WTC11 (cell line): ENCODE data around the gene SLC22A31. TPM values are rescaled to one million over a fixed set of nuclear protein-coding genes. Genes with fewer than 3 reads are reported as not detected.

ENCODE experiments used
- ATAC-seq: fragments of 200-7000 bp; cut with Tn5 transposase; 2 replicates; pipeline ENCODE4 v1.10.0; 2021; ENCODE audit warnings: mild to moderate bottlenecking, moderate library complexity
- CTCF ChIA-PET: fragments of 300-600 bp; sonication (Branson Sonifier 250); formaldehyde crosslinking; loops from one replicate; lab custom pipeline; 2021; ENCODE audit warnings: antibody characterized with exemption; lab: Charles Lee
- POLR2A ChIA-PET: fragments of 350-600 bp; sonication (Branson Sonifier 250); formaldehyde crosslinking; loops from one replicate; lab custom pipeline; 2021; ENCODE audit warnings: antibody characterized with exemption; lab: Charles Lee
- DNase-seq: peaks from one replicate; pipeline ENCODE4 v3.0.0; 2021; ENCODE audit warnings: low spot score
- H3K27ac Mint-ChIP-seq: 2 replicates; pipeline ENCODE4 v1.8.0; 2021; ENCODE audit warnings: mixed read lengths
- H3K27me3 Mint-ChIP-seq: 2 replicates; pipeline ENCODE4 v1.8.0; 2021; ENCODE audit warnings: low read depth, mild to moderate bottlenecking, moderate library complexity, mixed read lengths
- H3K36me3 Mint-ChIP-seq: 2 replicates; pipeline ENCODE4 v1.8.0; 2021; ENCODE audit warnings: mixed read lengths
- H3K4me1 Mint-ChIP-seq: 2 replicates; pipeline ENCODE4 v1.8.0; 2022; ENCODE audit warnings: mixed read lengths
- H3K4me3 Mint-ChIP-seq: 2 replicates; pipeline ENCODE4 v1.8.0; 2021; ENCODE audit warnings: mild to moderate bottlenecking, moderate library complexity, mixed read lengths
- H3K9me3 Mint-ChIP-seq: 2 replicates; pipeline ENCODE4 v1.8.0; 2021; ENCODE audit warnings: mixed read lengths
- CBFB ChIP-seq: sonication (generic); formaldehyde crosslinking; IDR thresholded peaks from 2 replicates; pipeline ENCODE4 v1.8.1; 2022; ENCODE audit warnings: mild to moderate bottlenecking, low read depth, missing genetic modification reagents
- CREB1 ChIP-seq: sonication (generic); formaldehyde crosslinking; IDR thresholded peaks from 2 replicates; pipeline ENCODE4 v1.8.0; 2023; ENCODE audit warnings: mild to moderate bottlenecking, missing genetic modification reagents
- CREM ChIP-seq: sonication (generic); formaldehyde crosslinking; IDR thresholded peaks from 2 replicates; pipeline ENCODE4 v1.8.1; 2022; ENCODE audit warnings: mild to moderate bottlenecking, missing genetic modification reagents, moderate library complexity
- ELF4 ChIP-seq: sonication (generic); formaldehyde crosslinking; IDR thresholded peaks from 2 replicates; pipeline ENCODE4 v1.8.1; 2022; ENCODE audit warnings: low read depth, mild to moderate bottlenecking, moderate library complexity, missing genetic modification reagents
- EMX1 ChIP-seq: fragments of 250-450 bp; sonication (Bioruptor Pico); IDR thresholded peaks from 2 replicates; pipeline ENCODE4 v1.8.0; 2021; ENCODE audit warnings: mild to moderate bottlenecking
- ERG ChIP-seq: fragments of 250-450 bp; sonication (Bioruptor Pico); IDR thresholded peaks from 2 replicates; pipeline ENCODE4 v1.8.0; 2021; ENCODE audit warnings: mild to moderate bottlenecking
- ESRRA ChIP-seq: sonication (generic); formaldehyde crosslinking; IDR thresholded peaks from 2 replicates; pipeline ENCODE4 v1.8.1; 2022; ENCODE audit warnings: mild to moderate bottlenecking, missing genetic modification reagents, borderline replicate concordance
- ETV6 ChIP-seq: sonication (generic); formaldehyde crosslinking; IDR thresholded peaks from 2 replicates; pipeline ENCODE4 v1.8.1; 2022; ENCODE audit warnings: mild to moderate bottlenecking, missing genetic modification reagents
- FOXJ3 ChIP-seq: sonication (generic); formaldehyde crosslinking; IDR thresholded peaks from 2 replicates; pipeline ENCODE4 v1.9.0; 2021; ENCODE audit warnings: missing genetic modification reagents, mild to moderate bottlenecking, borderline replicate concordance
- FOXK1 ChIP-seq: sonication (generic); formaldehyde crosslinking; IDR thresholded peaks from 2 replicates; pipeline ENCODE4 v1.8.0; 2022; ENCODE audit warnings: mild to moderate bottlenecking, moderate library complexity, missing genetic modification reagents
- HMGA2 ChIP-seq: fragments of 250-450 bp; sonication (Bioruptor Pico); IDR thresholded peaks from 2 replicates; pipeline ENCODE4 v1.4.0; 2021; ENCODE audit warnings: mild to moderate bottlenecking, moderate library complexity
- HMGXB4 ChIP-seq: sonication (generic); formaldehyde crosslinking; IDR thresholded peaks from 2 replicates; pipeline ENCODE4 v1.8.1; 2023; ENCODE audit warnings: mild to moderate bottlenecking, moderate library complexity, missing genetic modification reagents
- MAX ChIP-seq: sonication (generic); formaldehyde crosslinking; IDR thresholded peaks from 2 replicates; pipeline ENCODE4 v1.8.0; 2022; ENCODE audit warnings: mild to moderate bottlenecking, missing genetic modification reagents
- MYBL2 ChIP-seq: sonication (generic); formaldehyde crosslinking; IDR thresholded peaks from 2 replicates; pipeline ENCODE4 v1.8.1; 2023; ENCODE audit warnings: mild to moderate bottlenecking, moderate library complexity, missing genetic modification reagents
- NFYB ChIP-seq: sonication (generic); formaldehyde crosslinking; conservative IDR thresholded peaks from 2 replicates; pipeline ENCODE4 v1.8.0; 2022; ENCODE audit warnings: low read depth, missing genetic modification reagents
- NR1H2 ChIP-seq: sonication (generic); formaldehyde crosslinking; IDR thresholded peaks from 2 replicates; pipeline ENCODE4 v1.9.0; 2021; ENCODE audit warnings: mild to moderate bottlenecking, moderate library complexity, missing genetic modification reagents
- PRDM15 ChIP-seq: sonication (generic); formaldehyde crosslinking; IDR thresholded peaks from 2 replicates; pipeline ENCODE4 v1.8.0; 2022; ENCODE audit warnings: missing genetic modification reagents
- RELA ChIP-seq: sonication (generic); formaldehyde crosslinking; IDR thresholded peaks from 2 replicates; pipeline ENCODE4 v1.8.1; 2022; ENCODE audit warnings: missing genetic modification reagents, mild to moderate bottlenecking, borderline replicate concordance
- SP1 ChIP-seq: sonication (generic); formaldehyde crosslinking; conservative IDR thresholded peaks from 2 replicates; pipeline ENCODE4 v1.8.1; 2022; ENCODE audit warnings: missing genetic modification reagents
- TEAD1 ChIP-seq: sonication (generic); formaldehyde crosslinking; IDR thresholded peaks from 2 replicates; pipeline ENCODE4 v1.8.0; 2022; ENCODE audit warnings: mild to moderate bottlenecking, missing genetic modification reagents
- TP53 ChIP-seq: sonication (generic); formaldehyde crosslinking; IDR thresholded peaks from 2 replicates; pipeline ENCODE4 v1.8.1; 2023; ENCODE audit warnings: mild to moderate bottlenecking, missing genetic modification reagents
- ZBTB21 ChIP-seq: sonication (generic); formaldehyde crosslinking; IDR thresholded peaks from 2 replicates; pipeline ENCODE4 v1.8.1; 2023; ENCODE audit warnings: mild to moderate bottlenecking, missing genetic modification reagents, borderline replicate concordance
- ZNF263 ChIP-seq: sonication (generic); formaldehyde crosslinking; IDR thresholded peaks from 2 replicates; pipeline ENCODE4 v1.8.1; 2022; ENCODE audit warnings: low read depth, mild to moderate bottlenecking, moderate library complexity, missing genetic modification reagents
- ZNF281 ChIP-seq: sonication (generic); formaldehyde crosslinking; IDR thresholded peaks from 2 replicates; pipeline ENCODE4 v1.8.0; 2023; ENCODE audit warnings: mild to moderate bottlenecking, missing genetic modification reagents
- ZNF396 ChIP-seq: fragments of 250-450 bp; sonication (Bioruptor Pico); IDR thresholded peaks from 2 replicates; pipeline ENCODE4 v1.8.0; 2021; ENCODE audit warnings: mild to moderate bottlenecking, moderate library complexity, borderline replicate concordance
- ZNF423 ChIP-seq: fragments of 250-450 bp; sonication (Bioruptor Pico); IDR thresholded peaks from 2 replicates; pipeline ENCODE4 v2.1.2; 2022; ENCODE audit warnings: mild to moderate bottlenecking, moderate library complexity
- ZNF512 ChIP-seq: sonication (generic); formaldehyde crosslinking; IDR thresholded peaks from 2 replicates; pipeline ENCODE4 v1.8.1; 2022; ENCODE audit warnings: missing genetic modification reagents, borderline replicate concordance
- total RNA-seq: library from RNA; stranded (reverse); gene quantifications from 3 replicates; pipeline ENCODE4 v1.2.3, GENCODE V29; 2021

SLC22A31 gene
- total RNA-seq, 1 experiment from 2014 or later: 12.1 TPM

- peak; percentile 97 for DNase-seq
- CTCF ChIA-PET: interaction anchor here (0.5 to 2.6 kb wide), 72 partner anchors 10 to 495 kb away, joined by 3 to 47 read pairs (median 4); partner anchors contain the start of genes ACSF3, APRT, CBFA2T3 and GALNS
- POLR2A ChIA-PET: interaction anchor here (0.5 to 1.2 kb wide), 2 partner anchors 357 to 398 kb away, joined by 3 to 4 read pairs; no protein-coding TSS in a partner anchor
- no peaks in the 10 kb centered on the region for H3K9me3 Mint-ChIP-seq
- H3K4me1 Mint-ChIP-seq: peaks cover 6% of the 10 kb centered on the region
- no peaks in the 10 kb centered on the region for H3K36me3 Mint-ChIP-seq
- peaks cover 4% of the 10 kb centered on the region; the same call in 1 of the 2 replicates for H3K27me3 Mint-ChIP-seq
- H3K27ac Mint-ChIP-seq: no peak overlapping the region
- no peak overlapping the region for H3K4me3 Mint-ChIP-seq
- ATAC-seq: peak; percentile 55
- no peak for TF ChIP-seq NFYB (CRISPR knock-in tag)
- no peak for TF ChIP-seq PRDM15 (CRISPR knock-in tag)
- no peak for TF ChIP-seq EMX1
- TF ChIP-seq ZNF263 (CRISPR knock-in tag): no peak
- no peak for TF ChIP-seq ZNF423 (CRISPR knock-in tag)
- TF ChIP-seq ESRRA (CRISPR knock-in tag): no peak
- no peak for TF ChIP-seq CBFB (CRISPR knock-in tag)
- TF ChIP-seq CREB1 (CRISPR knock-in tag): no peak
- 0 out of 2 replicates have a peak, but pooled peaks have one; percentile 28 for TF ChIP-seq FOXK1 (CRISPR knock-in tag)
- TF ChIP-seq CREM (CRISPR knock-in tag): no peak
- TF ChIP-seq MAX (CRISPR knock-in tag): peak; percentile 83
- no peak for TF ChIP-seq NR1H2
- TF ChIP-seq TEAD1: peak; percentile 74; the same call in 1 of the 2 replicates
- peak; percentile 86 for TF ChIP-seq HMGXB4 (CRISPR knock-in tag)
- peak; percentile 99 for TF ChIP-seq ZNF281 (CRISPR knock-in tag)
- TF ChIP-seq ELF4: no peak
- TF ChIP-seq SP1 (CRISPR knock-in tag): peak; percentile 79
- TF ChIP-seq ZNF512: no peak
- peak; percentile 75; the same call in 1 of the 2 replicates for TF ChIP-seq MYBL2
- no peak for TF ChIP-seq ZNF396
- peak; percentile 72; the same call in 1 of the 2 replicates for TF ChIP-seq ETV6 (CRISPR knock-in tag)
- peak; percentile 11; the same call in 1 of the 2 replicates for TF ChIP-seq RELA (CRISPR knock-in tag)
- no peak for TF ChIP-seq ERG (CRISPR knock-in tag)
- TF ChIP-seq HMGA2 (CRISPR knock-in tag): 0 out of 2 replicates have a peak, but pooled peaks have one; percentile 18
- no peak for TF ChIP-seq TP53 (CRISPR knock-in tag)
- TF ChIP-seq ZBTB21 (CRISPR knock-in tag): 0 out of 2 replicates have a peak, but pooled peaks have one; percentile 50
- no peak for TF ChIP-seq FOXJ3
These were observed 32.9 kb downstream of the SLC22A31 start for GRCh38 chr16:89167425-89167941.
